ENCODE results near the gene A1CF. TPM values are rescaled to one million over a fixed set of nuclear protein-coding genes. Genes with fewer than 3 reads are reported as not detected.
"Not testable (repeated sequence)": the region's sequence is repeated elsewhere in the genome, so short reads cannot be mapped to it uniquely, and the experiment has no call there.

Gene A1CF
- total and polyA plus RNA-seq, 12 donors = 0.04 to 0.07 (median 0.04) TPM; not detected in 9

DNA sequence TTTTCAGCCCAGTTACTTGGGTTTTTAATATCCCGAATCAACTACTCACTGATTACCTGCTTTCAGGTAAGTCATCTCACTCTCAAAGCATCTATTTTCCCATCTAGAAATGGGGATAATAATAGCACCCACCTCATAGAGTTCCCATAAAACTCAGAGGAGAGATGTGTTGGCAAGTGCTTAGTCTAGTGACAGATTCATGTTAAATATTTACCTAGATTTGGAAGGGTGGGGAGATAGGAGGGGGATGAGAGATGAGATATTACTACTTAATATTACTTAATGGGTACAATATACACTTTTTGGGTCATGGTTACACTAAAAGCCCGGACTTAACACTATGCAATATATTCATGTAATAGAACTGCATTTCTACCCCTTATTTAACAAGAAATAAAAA, 7.0 kb upstream of the A1CF start:
- Histone ChIP-seq H3K27me3 (no peaks in the 10 kb centered on the region), H3K36me3 (replicated peaks in 1 of 2) (no peaks in the 10 kb centered on the region), H3K9me3 (replicated peaks in 1 of 3) (no peaks in the 10 kb centered on the region), H3K4me1 (replicated peaks in 1 of 2) (no peaks in the 10 kb centered on the region), H3K4me3 (no peak overlapping the region), H3K27ac (no peak overlapping the region)
- TF ChIP-seq, protein P1, sequence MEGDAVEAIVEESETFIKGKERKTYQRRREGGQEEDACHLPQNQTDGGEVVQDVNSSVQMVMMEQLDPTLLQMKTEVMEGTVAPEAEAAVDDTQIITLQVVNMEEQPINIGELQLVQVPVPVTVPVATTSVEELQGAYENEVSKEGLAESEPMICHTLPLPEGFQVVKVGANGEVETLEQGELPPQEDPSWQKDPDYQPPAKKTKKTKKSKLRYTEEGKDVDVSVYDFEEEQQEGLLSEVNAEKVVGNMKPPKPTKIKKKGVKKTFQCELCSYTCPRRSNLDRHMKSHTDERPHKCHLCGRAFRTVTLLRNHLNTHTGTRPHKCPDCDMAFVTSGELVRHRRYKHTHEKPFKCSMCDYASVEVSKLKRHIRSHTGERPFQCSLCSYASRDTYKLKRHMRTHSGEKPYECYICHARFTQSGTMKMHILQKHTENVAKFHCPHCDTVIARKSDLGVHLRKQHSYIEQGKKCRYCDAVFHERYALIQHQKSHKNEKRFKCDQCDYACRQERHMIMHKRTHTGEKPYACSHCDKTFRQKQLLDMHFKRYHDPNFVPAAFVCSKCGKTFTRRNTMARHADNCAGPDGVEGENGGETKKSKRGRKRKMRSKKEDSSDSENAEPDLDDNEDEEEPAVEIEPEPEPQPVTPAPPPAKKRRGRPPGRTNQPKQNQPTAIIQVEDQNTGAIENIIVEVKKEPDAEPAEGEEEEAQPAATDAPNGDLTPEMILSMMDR (IDR thresholded peaks at IDR 0.05) = no peak
- TF ChIP-seq POLR2A (IDR thresholded peaks at IDR 0.05) = no peak
- 62 to 74% (median 69%) methylated on average over 2 of the region's 2 CpGs for WGBS, 4 donors
- no peak for DNase-seq
- intact Hi-C loops (cut with DNase I) = no loop called here

DNA sequence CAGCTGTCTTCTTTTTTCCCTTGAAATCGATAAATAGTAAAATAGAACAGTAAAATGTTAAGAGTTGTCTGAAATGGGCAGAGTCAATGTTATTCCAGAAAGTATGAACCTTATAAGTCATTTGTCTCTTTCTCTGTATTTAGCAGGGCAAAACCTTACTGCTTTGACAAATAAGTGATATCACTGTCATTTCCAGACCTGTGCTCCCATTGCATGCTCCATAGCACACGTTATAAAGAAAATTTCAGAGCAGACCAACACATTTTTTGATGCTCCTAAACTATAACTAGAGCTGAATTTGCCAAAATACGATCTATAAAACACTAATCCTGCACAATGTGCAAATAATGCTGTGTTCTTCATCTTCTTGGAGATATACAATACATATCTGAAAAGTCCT, 1.1 kb downstream of the A1CF start:
- TF ChIP-seq POLR2A (IDR thresholded peaks at IDR 0.05) = no peak
- TF ChIP-seq, protein P1 (IDR thresholded peaks at IDR 0.05) = no peak

DNA sequence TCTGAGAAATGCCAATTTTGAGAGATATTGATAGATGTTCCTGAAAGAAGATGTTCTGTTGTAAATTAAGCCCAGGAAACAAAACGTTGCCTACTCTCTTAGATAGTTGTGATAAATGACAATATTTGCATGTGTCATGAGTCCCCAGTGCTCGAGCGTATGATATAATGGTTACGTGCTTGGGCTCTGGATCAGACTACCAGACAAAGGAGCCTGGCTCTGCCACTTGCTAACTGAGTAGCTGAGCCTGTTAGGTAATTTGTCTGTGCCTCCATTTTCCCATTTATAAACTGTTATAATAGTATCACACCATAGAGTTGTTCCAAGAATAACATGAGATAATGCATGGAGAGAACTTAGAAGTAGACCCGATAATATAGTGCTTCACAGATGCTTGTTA, 1.8 kb downstream of the A1CF start:
- WGBS, 4 donors = 59 to 69% (median 61%) methylated on average over 5 of the region's 5 CpGs
- TF ChIP-seq, protein P1 (IDR thresholded peaks at IDR 0.05) = no peak
- TF ChIP-seq POLR2A (IDR thresholded peaks at IDR 0.05) = no peak
- intact Hi-C loops (cut with DNase I) = no loop called here

More for the DNA sequence above, 1.1 kb downstream of the A1CF start:
- H3K27me3 ChIP-seq = no peaks in the 10 kb centered on the region
- no peak for DNase-seq
- intact Hi-C loops (cut with DNase I) = no loop called here
- WGBS, 4 donors = 47 to 64% (median 57%) methylated on average over 3 of the region's 3 CpGs
- no peak overlapping the region for H3K27ac ChIP-seq
- H3K36me3 ChIP-seq (replicated peaks in 1 of 2) = no peaks in the 10 kb centered on the region
- no peaks in the 10 kb centered on the region for H3K9me3 ChIP-seq (replicated peaks in 1 of 3)
- H3K4me3 ChIP-seq = no peak overlapping the region
- H3K4me1 ChIP-seq (replicated peaks in 1 of 2) = no peaks in the 10 kb centered on the region

DNA sequence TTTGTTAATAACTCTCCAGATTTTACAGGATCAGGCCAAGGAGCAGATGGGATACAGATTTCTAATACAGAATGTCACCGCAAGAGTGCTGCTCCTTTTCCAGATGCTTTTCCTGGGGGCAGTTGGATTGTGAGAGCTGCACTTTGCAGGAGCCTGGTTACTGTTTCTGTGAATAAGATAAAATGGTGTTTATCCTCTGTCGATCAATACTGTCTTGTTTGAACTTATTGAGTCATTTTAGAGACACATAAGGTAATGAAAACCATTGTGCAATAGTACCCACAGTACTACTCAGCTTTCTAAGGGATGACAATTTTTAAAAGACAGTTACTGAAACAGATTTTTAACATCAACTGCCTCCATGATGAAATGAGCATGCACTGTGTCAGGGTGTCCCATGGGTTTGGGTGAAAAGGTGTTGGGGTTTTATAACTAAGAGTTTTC, 2.9 kb downstream of the A1CF start:
- Histone ChIP-seq H3K36me3 (replicated peaks in 1 of 2) (no peaks in the 10 kb centered on the region), H3K27me3 (no peaks in the 10 kb centered on the region), H3K4me1 (replicated peaks in 1 of 2) (no peaks in the 10 kb centered on the region), H3K9me3 (replicated peaks in 1 of 3) (no peaks in the 10 kb centered on the region), H3K27ac (no peak overlapping the region), H3K4me3 (no peak overlapping the region)
- DNase-seq = no peak
- intact Hi-C loops (cut with DNase I) = no loop called here
- TF ChIP-seq POLR2A (IDR thresholded peaks at IDR 0.05) = no peak
- TF ChIP-seq, protein P1 (IDR thresholded peaks at IDR 0.05) = no peak
- WGBS, 4 donors = 60 to 86% (median 69%) methylated on average over 2 of the region's 2 CpGs

More for the DNA sequence above, 1.8 kb downstream of the A1CF start:
- Histone ChIP-seq H3K9me3 (replicated peaks in 1 of 3) (no peaks in the 10 kb centered on the region), H3K27ac (no peak overlapping the region), H3K4me1 (replicated peaks in 1 of 2) (no peaks in the 10 kb centered on the region), H3K4me3 (no peak overlapping the region), H3K36me3 (replicated peaks in 1 of 2) (no peaks in the 10 kb centered on the region), H3K27me3 (no peaks in the 10 kb centered on the region)
- no peak for DNase-seq

DNA sequence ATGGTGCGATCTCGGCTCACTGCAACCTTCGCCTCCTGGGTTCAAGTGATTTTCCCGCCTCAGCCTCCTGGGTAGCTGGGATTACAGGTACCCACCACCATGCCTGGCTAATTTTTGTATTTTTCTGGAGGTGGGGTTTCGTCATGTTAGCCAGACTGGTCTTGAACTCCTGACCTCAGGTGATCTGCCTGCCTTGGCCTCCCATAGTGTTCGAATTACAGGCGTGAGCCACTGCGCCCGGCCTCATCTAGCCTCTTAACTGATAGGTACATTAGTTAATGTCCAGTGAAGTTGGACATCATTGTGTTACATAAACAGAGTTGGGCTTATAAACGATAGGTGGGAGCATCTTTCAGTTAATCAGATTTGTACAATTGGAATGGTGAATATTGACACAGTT, 4.4 kb downstream of the A1CF start:
- H3K9me3 ChIP-seq (replicated peaks in 1 of 3); H3K4me3 ChIP-seq; intact Hi-C loops (cut with DNase I); DNase-seq; H3K27ac ChIP-seq; H3K4me1 ChIP-seq (replicated peaks in 1 of 2); H3K36me3 ChIP-seq (replicated peaks in 1 of 2); H3K27me3 ChIP-seq: not testable (repeated sequence)
- 83 to 93% (median 89%) methylated on average over 10 of the region's 10 CpGs for WGBS, 4 donors
